HG02981 (cell line): Measurements from ENCODE around the gene PTCD1.
A peak's percentile ranks its signal among the peaks of the same experiment; 100 is the strongest.

Source experiments
- ATAC-seq: cut with Tn5 transposase; IDR thresholded peaks from one replicate; pipeline ENCODE4 v1.9.1; 2021; ENCODE audit warnings: mild to moderate bottlenecking, moderate library complexity; ENCODE audit not compliant: unreplicated experiment

PTCD1 gene

GRCh38 chr7:99438573-99439480 is at the start of gene PTCD1, which contains the start of gene CPSF4:
PTCD1 (minus strand) TSS chr7:99438798; CDS start chr7:99435242, 3,556 bp downstream.
CPSF4 (plus strand) TSS chr7:99438943; CDS start chr7:99439083, 140 bp downstream.
- peak; percentile 93 for ATAC-seq

GRCh38 chr7:99485094-99485493 is 46.5 kb upstream of the PTCD1 start:
- ATAC-seq = no peak

- ATAC-seq = no peak
These were observed 40.2 kb upstream of the PTCD1 start for GRCh38 chr7:99478464-99479440.

- no peak for ATAC-seq
These were observed 37.5 kb upstream of the PTCD1 start for GRCh38 chr7:99476107-99476506.

- ATAC-seq = peak; percentile 3
These were observed 34.7 kb upstream of the PTCD1 start for GRCh38 chr7:99473315-99473596.

- ATAC-seq = peak; percentile 94
These were observed 34.1 kb upstream of the PTCD1 start, which contains the start of gene ZNF789 for GRCh38 chr7:99472561-99473314. ZNF789 (plus strand) TSS chr7:99472890; CDS start chr7:99476457, 3,567 bp downstream.

- ATAC-seq = no peak
These were observed 30.9 kb upstream of the PTCD1 start for GRCh38 chr7:99469381-99470065.

- ATAC-seq = no peak
These were observed 29.8 kb upstream of the PTCD1 start for GRCh38 chr7:99468336-99468918.

GRCh38 chr7:99465421-99465768 is 26.8 kb upstream of the PTCD1 start:
- ATAC-seq = no peak

- no peak for ATAC-seq
These were observed 22.6 kb upstream of the PTCD1 start for GRCh38 chr7:99461221-99461620.

GRCh38 chr7:99460651-99461050 is 22.1 kb upstream of the PTCD1 start:
- ATAC-seq = no peak

GRCh38 chr7:99459087-99459486 is 20.5 kb upstream of the PTCD1 start:
- no peak for ATAC-seq

GRCh38 chr7:99457650-99458493 is 19.3 kb upstream of the PTCD1 start:
- ATAC-seq = no peak

- no peak for ATAC-seq
These were observed 18.6 kb upstream of the PTCD1 start for GRCh38 chr7:99457050-99457649.

- ATAC-seq = no peak
These were observed 17.7 kb upstream of the PTCD1 start for GRCh38 chr7:99456288-99456687.

GRCh38 chr7:99455874-99456273 is 17.3 kb upstream of the PTCD1 start:
- ATAC-seq = no peak

- no peak for ATAC-seq
These were observed 14.5 kb upstream of the PTCD1 start for GRCh38 chr7:99453105-99453504.

- no peak for ATAC-seq
These were observed 13.9 kb upstream of the PTCD1 start for GRCh38 chr7:99452541-99452940.

- no peak for ATAC-seq
These were observed 13.3 kb upstream of the PTCD1 start for GRCh38 chr7:99451936-99452335.
